AG09309 (cell line): Measurements from ENCODE around the gene PRR5.

Experiments
- DNase-seq: peaks from one replicate; pipeline ENCODE4 v3.0.0-alpha.2; 2010; ENCODE audit warnings: low read depth
- H3K4me3 ChIP-seq: 2 replicates; pipeline ENCODE4 v1.5.1; 2011; ENCODE audit warnings: mild to moderate bottlenecking, low read depth, low read length, moderate library complexity; ENCODE audit not compliant: control insufficient read depth
- CTCF ChIP-seq: IDR thresholded peaks from 2 replicates; pipeline ENCODE4 v1.5.1; 2011; ENCODE audit warnings: mild to moderate bottlenecking, low read depth, low read length, inconsistent platforms; ENCODE audit not compliant: insufficient read depth, control insufficient read depth; ENCODE audit errors: missing control alignments

PRR5 gene

DNA sequence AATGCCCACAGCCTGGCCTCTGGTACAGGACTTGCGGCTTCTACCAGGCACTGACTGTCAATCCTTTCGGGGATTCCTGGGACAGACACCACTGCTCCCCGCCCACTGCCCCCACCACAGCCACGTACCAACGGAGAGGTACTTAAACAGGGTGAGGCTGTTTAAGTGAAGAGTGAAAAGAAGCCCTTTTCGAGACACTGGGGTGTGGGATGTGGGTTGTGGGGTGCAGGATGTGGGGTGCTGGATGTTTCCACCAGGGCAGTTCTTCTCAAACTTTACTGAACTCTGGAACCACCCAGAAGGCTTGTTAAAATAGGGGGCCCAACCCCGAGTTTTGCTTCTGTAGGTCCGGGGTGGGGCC, 34.2 kb upstream of the PRR5 start:
- no peak for TF ChIP-seq CTCF
- DNase-seq = no peak
- H3K4me3 ChIP-seq = peak overlapping the region; percentile 27

DNA sequence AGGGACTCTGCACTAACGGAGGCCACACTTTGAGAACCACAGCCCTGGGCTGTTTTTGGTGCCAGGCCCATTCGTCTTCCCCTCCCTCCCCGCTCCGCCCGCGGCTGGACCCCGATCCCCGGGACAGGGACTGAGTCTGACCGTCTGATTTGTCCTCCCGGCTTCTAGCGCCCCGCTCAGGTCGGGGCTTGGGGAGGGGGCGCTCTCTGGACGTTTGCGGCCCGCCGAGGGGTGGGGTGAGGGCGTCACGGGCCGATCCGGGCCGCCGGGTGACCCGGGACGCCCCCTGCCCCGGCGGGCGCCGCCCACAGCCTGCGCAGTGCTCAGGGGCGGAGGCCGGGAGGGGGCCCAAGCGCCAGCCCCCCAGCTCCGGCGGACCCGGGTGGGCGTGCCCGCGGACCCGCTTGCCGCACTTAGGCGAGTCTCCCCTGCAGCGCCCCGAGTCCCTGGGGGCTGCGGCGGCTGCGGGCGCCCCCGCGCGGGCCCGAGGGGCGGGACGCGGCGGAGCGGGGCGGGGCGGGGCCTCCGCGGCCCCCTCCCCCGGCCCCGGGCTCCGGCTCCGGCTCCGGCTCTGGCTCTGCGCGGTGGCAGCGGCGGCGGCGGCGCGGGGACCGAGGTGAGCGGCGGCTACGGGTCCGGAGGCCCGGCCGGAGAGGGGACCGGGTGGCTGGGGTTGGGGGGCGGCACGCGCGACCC, 33.7 kb upstream of the PRR5 start:
- DNase-seq = no peak
- TF ChIP-seq CTCF = no peak
- peak overlapping the region; percentile 61 for H3K4me3 ChIP-seq

DNA sequence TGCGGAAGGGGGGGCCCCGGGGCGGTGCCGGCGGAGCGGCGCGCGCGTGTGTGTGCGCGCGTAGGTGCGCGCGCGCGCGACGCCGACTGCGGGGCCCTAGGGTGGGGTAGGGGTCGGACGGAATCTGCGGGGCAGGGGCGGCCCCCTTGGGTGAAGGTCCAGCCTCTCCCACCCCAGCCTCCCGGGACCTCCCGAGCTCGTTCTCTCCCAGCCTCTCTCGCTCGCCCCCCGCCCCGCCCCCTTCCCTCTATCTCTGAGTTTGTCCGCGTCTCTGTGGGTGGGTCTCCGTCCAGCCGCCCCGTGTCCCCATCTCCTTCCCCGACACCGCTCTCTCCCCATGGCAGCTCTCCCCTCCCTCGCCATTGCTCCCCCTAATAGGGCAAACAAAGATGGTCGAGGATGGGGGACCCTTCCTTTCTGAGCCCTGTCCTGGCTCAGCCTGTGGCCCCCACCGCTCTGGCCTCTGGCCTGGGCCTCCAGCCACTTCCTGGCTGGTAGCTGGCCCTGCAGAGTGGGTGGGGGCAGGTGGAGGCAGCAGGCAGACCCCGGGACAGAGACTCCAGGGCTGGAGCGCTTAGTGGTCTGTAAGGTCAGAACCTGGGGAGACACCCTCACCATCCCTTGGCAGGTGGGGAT, 33.0 kb upstream of the PRR5 start:
- peak overlapping the region; percentile 61 for H3K4me3 ChIP-seq
- DNase-seq = no peak
- TF ChIP-seq CTCF = no peak

DNA sequence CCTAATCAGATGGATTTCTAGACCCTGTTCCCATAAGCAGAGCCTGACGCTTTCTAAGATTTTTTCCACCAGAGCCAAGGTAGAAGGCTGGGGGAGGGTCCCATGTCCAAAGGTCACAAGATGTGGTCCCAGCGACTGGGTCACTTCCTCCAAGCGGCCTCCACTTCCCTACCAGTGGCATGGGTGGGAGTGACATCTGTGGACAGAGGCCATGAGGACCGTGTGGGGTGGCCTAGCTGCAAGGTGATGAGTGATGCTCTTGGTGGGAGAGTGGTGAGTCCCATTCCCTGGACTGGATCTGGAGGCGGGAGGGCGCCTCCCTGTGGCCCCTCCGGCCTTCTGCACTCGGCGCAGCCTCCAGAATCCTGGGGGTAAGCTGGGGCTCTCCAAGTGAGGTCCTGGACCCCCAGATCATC, 32.4 kb upstream of the PRR5 start:
- peak overlapping the region; percentile 61 for H3K4me3 ChIP-seq
- DNase-seq = no peak
- peak; percentile 71 for TF ChIP-seq CTCF

DNA sequence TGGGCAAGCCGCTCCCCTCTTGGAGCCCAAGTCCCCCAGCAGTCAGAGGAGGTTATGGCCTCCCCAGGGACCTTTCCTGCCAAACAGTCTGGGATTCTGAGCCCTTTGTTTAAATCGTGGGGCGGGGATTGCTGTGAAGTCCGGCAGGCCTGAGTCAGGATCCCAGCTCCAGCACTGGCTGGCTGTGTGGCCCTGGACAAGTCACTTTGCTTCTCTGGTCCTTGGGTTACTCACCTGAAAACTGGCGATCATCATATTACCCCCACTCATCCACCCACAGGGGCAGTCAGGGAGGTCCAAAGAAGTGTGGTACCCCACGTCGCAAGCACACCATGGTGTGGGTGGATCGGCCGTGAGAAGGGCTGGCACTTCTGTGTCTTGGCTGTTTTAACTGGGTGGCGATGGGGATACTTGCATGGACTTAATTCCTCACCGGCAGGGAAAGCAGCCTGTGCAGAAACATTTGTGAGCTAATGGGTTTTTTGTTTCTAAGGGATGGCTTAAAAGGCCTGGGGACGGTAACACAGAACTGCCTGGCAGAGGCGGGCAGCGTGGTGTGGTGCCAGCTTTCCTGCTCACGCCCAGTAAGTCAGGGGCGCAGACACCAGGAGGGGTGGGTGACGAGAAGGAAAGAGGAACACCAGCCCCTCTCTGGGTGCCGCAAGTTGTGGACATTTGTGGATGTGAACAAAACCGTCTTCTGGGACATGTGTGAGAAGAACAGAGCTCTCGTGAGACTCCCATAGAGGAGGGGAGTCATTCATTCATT, 31.6 kb upstream of the PRR5 start:
- DNase-seq = no peak
- TF ChIP-seq CTCF = no peak

DNA sequence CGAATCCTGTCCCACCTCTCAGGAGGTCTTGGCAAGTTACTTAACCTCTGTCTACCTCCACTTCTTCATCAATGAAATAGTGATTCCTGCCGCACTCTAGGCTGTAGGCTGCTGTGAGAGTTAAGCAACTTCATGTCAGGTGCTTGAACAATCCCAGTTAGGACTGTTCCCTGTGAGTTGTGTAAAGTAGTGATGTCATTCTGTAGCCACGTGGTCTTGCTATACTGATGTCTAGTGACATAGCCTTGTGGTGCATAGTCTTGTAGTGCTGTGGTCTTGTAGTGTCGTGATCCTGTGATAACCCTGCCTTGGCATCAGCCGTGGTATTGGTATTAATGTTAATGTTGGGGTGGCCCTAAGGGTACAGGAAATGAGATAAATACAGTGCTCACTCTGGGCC, 30.3 kb upstream of the PRR5 start:
- DNase-seq = no peak
- no peak overlapping the region for H3K4me3 ChIP-seq
- no peak for TF ChIP-seq CTCF

More for the DNA sequence above, 31.6 kb upstream of the PRR5 start:
- no peak overlapping the region for H3K4me3 ChIP-seq
